ENCODE results near the gene ATXN1.
"Not testable (repeated sequence)": the region's sequence is repeated elsewhere in the genome, so short reads cannot be mapped to it uniquely, and the experiment has no call there.

The ATXN1 gene

GRCh38 chr6:16544521-16544920, 216.7 kb downstream of the ATXN1 start:
- no peak for DNase-seq (ENCODE audit: low read depth in 1 of 2, low spot score in 1 of 2)

GRCh38 chr6:16544006-16544405, 217.3 kb downstream of the ATXN1 start:
- no peak for DNase-seq (ENCODE audit: low read depth in 1 of 2, low spot score in 1 of 2)

DNA sequence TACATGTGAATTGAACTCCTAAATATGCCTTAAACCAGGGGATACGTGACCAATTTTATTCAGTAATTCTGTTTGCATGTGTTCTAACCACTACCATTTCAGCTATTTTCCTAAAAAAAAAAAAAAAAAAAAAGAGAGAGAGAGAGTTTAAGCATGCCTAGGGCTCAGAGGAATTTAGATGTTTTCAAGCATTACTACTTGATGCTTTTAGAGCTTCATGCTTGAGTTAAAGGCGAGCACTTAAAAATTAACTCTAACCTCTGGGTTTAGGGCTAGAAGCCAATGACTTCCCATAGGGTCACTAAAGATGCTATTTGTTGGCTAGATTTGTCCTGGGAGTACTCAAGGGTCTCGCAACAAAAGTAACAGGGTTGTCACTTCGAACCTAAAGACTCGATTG, 217.7 kb downstream of the ATXN1 start:
- DNase-seq (ENCODE audit: low read depth in 1 of 2, low spot score in 1 of 2), result no peak

- no peak for DNase-seq (ENCODE audit: low read depth in 1 of 2, low spot score in 1 of 2)
These were observed 219.2 kb downstream of the ATXN1 start for GRCh38 chr6:16542070-16542469.

DNA sequence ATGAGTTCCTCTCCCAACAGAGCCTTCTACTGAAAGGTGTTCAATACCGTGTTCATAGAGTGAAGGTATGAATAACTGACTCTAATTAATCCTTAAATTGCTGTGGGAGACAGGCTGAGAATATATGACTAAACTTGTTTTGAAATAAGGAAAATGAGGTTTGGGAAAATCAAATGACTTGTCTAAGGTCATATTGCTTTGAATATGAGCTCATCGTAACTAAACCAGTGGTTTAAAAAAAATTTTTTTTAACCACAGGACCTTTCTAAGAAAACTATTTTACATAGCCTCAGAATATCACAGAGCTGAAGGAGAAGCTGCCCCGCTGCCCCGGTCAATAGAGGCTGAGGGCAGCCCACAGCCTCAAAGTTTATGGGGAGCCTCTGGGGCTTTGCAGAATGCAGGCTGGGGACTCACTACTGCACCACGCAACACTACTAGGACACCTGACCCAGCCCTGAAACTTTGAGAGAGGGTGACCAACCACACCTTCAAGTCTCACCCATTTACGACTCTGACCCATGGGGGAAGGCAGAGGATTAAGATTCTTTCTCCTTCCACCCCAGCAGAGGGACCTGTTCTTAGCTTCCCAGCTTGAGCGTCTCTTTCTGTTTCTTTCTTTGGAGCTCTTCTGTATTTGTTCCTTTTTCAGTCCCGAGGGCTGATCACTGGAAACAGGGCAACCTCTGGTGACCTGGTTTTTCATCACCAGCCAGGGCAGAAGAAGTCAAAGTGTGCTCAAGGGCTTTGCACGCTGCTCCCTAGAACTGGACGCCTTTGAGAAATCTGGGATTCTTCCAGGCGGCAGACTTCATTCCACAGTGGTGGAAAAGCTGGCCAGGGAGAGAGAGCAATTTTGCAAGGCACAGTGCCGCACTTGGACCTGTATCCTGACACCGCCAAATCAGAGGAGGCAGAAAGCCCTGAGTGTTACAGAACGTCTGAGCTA, 220.2 kb downstream of the ATXN1 start:
- no peak for DNase-seq (ENCODE audit: low read depth in 1 of 2, low spot score in 1 of 2)

- not testable (repeated sequence) for DNase-seq (ENCODE audit: low read depth in 1 of 2, low spot score in 1 of 2)
These were observed 220.9 kb downstream of the ATXN1 start for GRCh38 chr6:16540383-16540782.

DNA sequence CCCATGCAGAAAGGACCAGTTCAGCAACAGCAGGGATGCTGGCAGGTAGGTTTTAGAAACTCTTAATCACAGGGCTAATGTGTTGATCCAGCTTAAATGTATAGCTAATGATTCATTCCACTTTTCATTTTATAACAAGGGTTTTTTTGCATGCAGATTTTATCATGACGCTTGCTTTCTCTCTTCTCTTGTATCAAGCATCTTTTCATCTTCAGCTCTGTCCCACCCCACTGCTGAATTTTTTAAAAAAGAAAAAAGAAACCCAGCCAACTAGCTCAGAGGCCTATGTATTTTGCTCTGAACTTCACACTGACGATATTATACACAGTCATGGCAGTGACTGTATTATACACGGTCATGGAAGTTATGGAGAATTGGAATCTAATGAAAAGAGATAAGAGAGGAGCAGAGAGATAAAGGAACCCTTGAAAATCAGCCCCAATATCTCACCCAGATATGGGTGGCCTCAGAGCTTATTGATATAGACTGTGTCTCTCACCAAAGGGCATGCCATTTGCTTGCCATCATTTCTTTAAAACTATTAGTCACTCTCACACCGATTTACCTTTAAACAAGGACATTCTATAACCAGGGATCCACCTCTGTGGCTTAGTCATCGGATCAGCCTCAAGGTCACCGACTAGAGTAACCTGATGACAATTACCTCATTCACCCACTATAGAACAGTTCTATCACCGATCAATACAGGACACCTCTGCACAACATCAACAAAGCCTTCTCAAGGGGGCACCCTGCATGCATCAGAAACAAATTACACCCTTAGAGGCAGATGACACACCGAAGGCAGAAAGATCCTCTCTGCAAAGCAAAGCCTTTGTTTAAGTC, 222.0 kb downstream of the ATXN1 start:
- no peak for DNase-seq (ENCODE audit: low read depth in 1 of 2, low spot score in 1 of 2)

DNA sequence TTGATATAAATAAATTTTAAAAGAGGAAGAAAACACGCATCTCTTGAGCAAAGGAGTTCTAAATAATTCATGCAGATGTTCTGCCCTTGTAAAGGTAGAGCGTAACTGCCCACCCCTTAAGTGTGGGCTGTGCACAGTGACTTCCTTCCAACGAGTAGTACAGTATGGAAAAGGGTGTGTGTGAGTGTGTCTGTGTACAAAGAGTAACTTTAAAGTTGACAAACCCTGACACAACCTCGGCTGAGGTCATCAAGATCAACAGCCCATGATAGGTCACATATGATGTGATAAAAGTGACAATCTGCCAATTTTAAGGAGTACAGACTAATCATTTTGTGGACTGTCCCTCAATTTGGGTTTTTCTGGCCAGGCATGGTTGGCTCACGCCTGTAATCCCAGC, 225.7 kb downstream of the ATXN1 start:
- no peak for DNase-seq (ENCODE audit: low read depth in 1 of 2, low spot score in 1 of 2)

- no peak for DNase-seq (ENCODE audit: low read depth in 1 of 2, low spot score in 1 of 2)
These were observed 227.5 kb downstream of the ATXN1 start for GRCh38 chr6:16533721-16534136.

GRCh38 chr6:16533210-16533609, 228.1 kb downstream of the ATXN1 start:
- no peak for DNase-seq (ENCODE audit: low read depth in 1 of 2, low spot score in 1 of 2)

DNA sequence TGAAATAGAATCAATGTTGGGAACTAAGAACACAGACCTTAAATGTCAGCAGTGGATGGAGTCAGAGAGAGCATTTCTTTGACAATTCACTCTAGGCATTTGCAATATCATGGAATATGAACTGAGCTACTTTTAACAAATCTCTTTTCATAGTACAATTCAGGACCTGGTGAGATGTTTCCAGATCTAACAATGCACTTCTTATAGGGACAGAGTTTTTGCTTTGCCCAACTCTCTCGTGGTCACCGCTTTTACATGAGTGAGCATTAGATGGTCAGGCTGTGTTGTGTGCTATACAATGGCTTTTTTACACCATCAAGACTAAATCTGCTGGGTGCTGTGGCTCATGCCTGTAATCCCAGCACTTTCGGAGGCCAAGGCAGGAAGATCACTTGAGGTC, 233.6 kb downstream of the ATXN1 start:
- no peak for DNase-seq (ENCODE audit: low read depth in 1 of 2, low spot score in 1 of 2)

DNA sequence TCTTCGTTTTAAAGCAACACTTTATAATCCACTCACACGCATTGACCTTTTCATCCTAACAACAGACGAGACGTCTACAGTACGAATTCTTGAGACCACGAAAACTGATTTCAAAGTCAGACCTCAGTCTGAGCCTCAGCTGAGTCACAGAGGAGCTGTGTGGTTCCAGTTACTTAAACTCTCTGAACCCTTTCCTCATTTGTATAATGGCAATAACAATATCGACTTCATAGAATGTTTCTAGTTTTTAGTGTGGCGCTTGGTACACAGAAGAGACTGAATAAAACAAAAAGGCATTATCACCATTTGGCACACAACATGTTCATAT, 236.9 kb downstream of the ATXN1 start:
- DNase-seq (ENCODE audit: low read depth in 1 of 2, low spot score in 1 of 2), result no peak

DNA sequence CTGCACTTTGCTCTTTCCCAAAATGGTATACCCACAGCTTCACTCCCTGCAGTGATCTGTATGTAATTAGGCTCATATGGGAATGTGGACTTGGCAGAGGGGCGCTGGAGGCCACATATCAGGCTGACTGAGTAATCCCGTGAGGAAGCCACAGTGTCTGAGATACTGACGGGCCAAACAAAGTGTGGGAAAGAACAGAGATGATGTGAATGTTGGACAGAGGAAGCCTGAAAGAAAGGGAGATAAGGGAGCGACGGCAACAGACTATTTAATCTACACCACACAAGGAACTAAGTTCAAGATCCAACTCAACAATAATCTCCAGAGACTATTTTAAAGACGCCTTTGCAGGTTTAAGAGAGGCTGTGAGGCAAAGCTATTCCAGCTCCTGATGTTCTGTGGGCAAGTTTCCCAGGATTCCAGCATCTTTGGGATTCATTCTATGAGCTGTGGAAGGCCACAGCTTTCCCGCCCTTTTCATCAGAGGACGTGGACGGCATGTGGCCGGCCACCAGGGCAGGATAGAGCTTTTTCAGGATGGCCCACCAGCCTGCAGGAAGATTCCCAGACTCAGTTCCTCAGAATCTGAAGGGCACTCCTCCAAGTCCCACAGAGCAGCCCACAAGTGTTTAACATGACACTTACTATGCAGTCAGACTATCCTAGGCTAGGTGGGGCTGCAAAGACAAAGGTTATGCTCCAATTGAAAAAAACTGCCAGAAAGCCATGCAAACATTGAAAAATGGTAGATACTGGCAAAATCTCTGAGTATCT, 237.5 kb downstream of the ATXN1 start:
- no peak for DNase-seq (ENCODE audit: low read depth in 1 of 2, low spot score in 1 of 2)

- DNase-seq (ENCODE audit: low read depth in 1 of 2, low spot score in 1 of 2), result no peak
These were observed 238.3 kb downstream of the ATXN1 start for GRCh38 chr6:16522937-16523336.

GRCh38 chr6:16521528-16521927, 239.7 kb downstream of the ATXN1 start:
- DNase-seq (ENCODE audit: low read depth in 1 of 2, low spot score in 1 of 2), result no peak

DNA sequence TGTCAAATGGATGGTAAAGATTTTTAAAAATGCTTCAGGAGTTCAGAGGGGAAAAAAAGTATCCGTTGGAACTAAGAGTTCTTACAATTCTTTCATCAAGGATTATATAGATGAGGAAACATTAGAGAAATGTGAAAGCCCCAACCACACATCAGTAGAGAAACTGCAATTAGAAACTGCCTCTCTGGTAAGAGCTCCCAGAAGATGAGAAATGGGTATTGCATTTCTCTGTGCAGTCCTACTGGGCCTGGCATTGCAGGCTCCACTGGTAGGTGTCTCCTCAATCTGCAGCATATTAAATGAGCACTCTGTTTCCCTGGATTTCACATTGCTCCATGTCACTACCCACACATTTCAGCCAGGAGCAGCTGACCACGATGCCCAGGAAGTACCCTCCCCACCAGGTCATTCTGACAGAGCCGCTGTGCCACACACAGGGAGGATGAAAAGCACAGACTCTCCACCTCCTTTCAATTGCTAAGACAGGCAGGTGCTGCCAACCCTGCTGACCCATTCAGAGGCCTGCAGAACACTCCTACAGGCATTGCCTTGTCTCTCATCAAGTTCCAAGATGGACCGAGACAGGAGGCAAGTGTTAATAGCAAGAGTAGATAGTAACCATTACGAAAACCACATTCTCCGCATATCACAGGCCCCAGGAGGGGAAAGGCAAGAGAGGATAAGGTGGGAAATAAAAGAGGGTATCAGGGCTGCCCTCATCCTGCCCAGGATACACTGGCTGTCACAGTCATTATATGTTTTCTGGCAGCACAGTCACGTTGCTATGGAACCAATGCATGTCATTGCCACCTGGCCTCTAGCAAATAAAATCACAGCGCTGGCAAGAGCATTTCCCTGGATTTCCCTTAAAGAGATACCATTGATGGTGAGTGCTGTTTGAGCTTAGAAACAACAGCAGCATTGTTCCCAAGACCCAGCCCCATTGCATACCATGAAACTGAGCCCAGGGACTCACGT, 241.7 kb downstream of the ATXN1 start:
- DNase-seq (ENCODE audit: low read depth in 1 of 2, low spot score in 1 of 2), result no peak

DNA sequence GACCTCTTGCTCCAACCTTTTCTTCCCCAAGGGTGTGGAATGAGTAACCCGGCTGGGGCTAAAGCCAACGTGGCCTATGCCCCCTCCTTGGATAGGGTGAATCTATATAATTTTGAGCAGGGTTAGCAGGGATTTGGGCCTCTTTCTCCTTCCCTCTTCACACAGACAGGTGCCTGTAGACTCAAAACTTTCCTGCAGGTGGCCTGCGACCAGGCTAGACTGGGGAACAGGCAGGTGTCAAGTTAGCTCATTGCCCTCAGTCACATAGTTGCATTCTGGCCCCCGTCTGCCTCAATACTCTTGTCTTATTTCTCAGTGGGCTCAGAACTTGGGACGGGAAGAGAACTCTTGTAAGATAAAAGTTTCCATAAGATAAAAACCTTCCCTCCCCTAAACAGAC, 243.0 kb downstream of the ATXN1 start:
- no peak for DNase-seq (ENCODE audit: low read depth in 1 of 2, low spot score in 1 of 2)

GRCh38 chr6:16514249-16514648, 247.0 kb downstream of the ATXN1 start:
- DNase-seq (ENCODE audit: low read depth in 1 of 2, low spot score in 1 of 2), result no peak

- no peak for DNase-seq (ENCODE audit: low read depth in 1 of 2, low spot score in 1 of 2)
These were observed 248.5 kb downstream of the ATXN1 start for GRCh38 chr6:16512544-16513290.

Measured in activated T-helper 1 cell treated with anti-CD3 and anti-CD28 coated beads, Interleukin-2, amount 50 U/mL, for 16 hours (primary cell).